Gastrocnemius medialis (tissue), 4 donors: ENCODE measurements around the gene TGM3. TPM values are rescaled to one million over a fixed set of nuclear protein-coding genes. Genes with fewer than 3 reads are reported as not detected.

Experiments used
- ATAC-seq, 2 donors: fragments of 150-250 bp; one replicate each; pipeline ENCODE4 v1.9.1; 2016
- DNase-seq, 2 donors: peaks; one replicate each; pipeline ENCODE4 v3.0.0-alpha.2; 2019
- H3K27ac ChIP-seq, 4 donors: fragments of 200-600 bp; sonication (generic); 1 replicate in 1 of 4; 2 replicates in 3 of 4; pipeline ENCODE4 v1.5.1; 2016 to 2018; ENCODE audit warnings: mild to moderate bottlenecking in 2 of 4, moderate library complexity in 1 of 4
- H3K27me3 ChIP-seq, 3 donors: fragments of 200-600 bp; sonication (generic) in 2 of 3; 1 replicate in 1 of 3; 2 replicates in 2 of 3; pipeline versions ENCODE4 v1.5.1 to v1.6.0; 2016 to 2019; ENCODE audit warnings: mild to moderate bottlenecking in 1 of 3, moderate library complexity in 1 of 3
- H3K36me3 ChIP-seq, 2 donors: fragments of 200-600 bp; sonication (generic) in 1 of 2; one replicate each; pipeline ENCODE4 v1.5.1; 2017 to 2018
- H3K4me1 ChIP-seq, 2 donors: fragments of 200-600 bp; sonication (generic) in 1 of 2; one replicate each; pipeline ENCODE4 v1.5.1; 2016 to 2017; ENCODE audit warnings: mild to moderate bottlenecking in 2 of 2
- H3K4me3 ChIP-seq, 4 donors: fragments of 200-600 bp; sonication (generic) in 3 of 4; 1 replicate in 1 of 4; 2 replicates in 3 of 4; pipeline ENCODE4 v1.5.1; 2016 to 2019; ENCODE audit warnings: mild to moderate bottlenecking in 2 of 4
- H3K9me3 ChIP-seq, 3 donors: fragments of 200-600 bp; sonication (generic) in 2 of 3; 1 replicate in 1 of 3; 2 replicates in 2 of 3; pipeline ENCODE4 v1.5.1; 2016 to 2019
- POLR2A ChIP-seq, 2 donors: fragments of 450-650 bp; IDR thresholded peaks; one replicate each; pipeline ENCODE4 v1.6.1; 2017; ENCODE audit warnings: antibody characterized with exemption in 2 of 2, mild to moderate bottlenecking in 2 of 2, moderate library complexity in 2 of 2
- in situ Hi-C, 4 donors: fragments of 200-750 bp; cut with MboI; loops; one replicate each; pipeline versions ENCODE4 v1.15.0 to v1.8.0; 2017; ENCODE audit warnings: low sequenced_read_pairs in 4 of 4
- intact Hi-C: fragments of 100-400 bp; cut with DNase I; formaldehyde crosslinking; loops from one replicate; pipeline ENCODE4 v1.15.1; 2023; ENCODE audit warnings: low total_unique reads
- total RNA-seq, 4 donors: library from RNA; depleted of rRNA; stranded (reverse); fragments of >200 nt; gene quantifications; one replicate each; pipeline versions ENCODE4 v1.1.0 to v1.2.3, GENCODE V29; 2016
- TF ChIP-seq, protein P1 (sequence below), 5 experiments: fragments of 450-650 bp in 3 of 5; fragments of 200-600 bp in 2 of 5; sonication (generic) in 2 of 5; IDR thresholded peaks in 4 of 5; conservative IDR thresholded peaks in 1 of 5; 1 replicate in 4 of 5; 2 replicates in 1 of 5; pipeline ENCODE4 v1.5.1; 2016 to 2019; ENCODE audit warnings: antibody characterized with exemption in 5 of 5, mild to moderate bottlenecking in 3 of 5, moderate library complexity in 3 of 5

TGM3 gene
- total RNA-seq, 4 donors from 2014 or later, result not detected

DNA sequence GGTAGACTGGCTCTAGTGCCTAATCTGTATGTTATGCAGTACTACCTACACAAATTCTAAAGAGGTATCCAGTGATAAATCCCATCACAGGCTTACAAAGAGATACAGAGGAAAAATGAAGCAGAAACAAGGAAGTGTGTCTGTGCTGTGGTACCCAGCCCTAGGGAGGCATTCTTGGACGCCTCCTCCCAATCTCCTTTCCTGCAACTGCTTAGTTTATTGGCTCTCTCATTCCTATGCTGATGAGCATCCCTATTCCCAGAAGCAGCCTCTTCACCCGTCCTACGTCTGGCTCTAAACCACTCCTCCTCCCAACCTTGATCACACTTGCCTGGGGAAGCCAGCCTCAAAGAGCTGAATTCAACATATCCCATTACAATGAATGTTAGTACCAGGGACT is 50.4 kb downstream of the TGM3 start:
- no peak for DNase-seq
- no peak overlapping the region for H3K4me3 ChIP-seq
- no peaks in the 10 kb centered on the region for H3K27me3 ChIP-seq
- ATAC-seq, result no peak
- intact Hi-C loops, result no loop called here
- H3K36me3 ChIP-seq, result no peaks in the 10 kb centered on the region
- in situ Hi-C loops, result no loop called here
- H3K4me1 ChIP-seq, result no peaks in the 10 kb centered on the region
- TF ChIP-seq, protein P1, sequence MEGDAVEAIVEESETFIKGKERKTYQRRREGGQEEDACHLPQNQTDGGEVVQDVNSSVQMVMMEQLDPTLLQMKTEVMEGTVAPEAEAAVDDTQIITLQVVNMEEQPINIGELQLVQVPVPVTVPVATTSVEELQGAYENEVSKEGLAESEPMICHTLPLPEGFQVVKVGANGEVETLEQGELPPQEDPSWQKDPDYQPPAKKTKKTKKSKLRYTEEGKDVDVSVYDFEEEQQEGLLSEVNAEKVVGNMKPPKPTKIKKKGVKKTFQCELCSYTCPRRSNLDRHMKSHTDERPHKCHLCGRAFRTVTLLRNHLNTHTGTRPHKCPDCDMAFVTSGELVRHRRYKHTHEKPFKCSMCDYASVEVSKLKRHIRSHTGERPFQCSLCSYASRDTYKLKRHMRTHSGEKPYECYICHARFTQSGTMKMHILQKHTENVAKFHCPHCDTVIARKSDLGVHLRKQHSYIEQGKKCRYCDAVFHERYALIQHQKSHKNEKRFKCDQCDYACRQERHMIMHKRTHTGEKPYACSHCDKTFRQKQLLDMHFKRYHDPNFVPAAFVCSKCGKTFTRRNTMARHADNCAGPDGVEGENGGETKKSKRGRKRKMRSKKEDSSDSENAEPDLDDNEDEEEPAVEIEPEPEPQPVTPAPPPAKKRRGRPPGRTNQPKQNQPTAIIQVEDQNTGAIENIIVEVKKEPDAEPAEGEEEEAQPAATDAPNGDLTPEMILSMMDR (IDR thresholded peaks at IDR 0.05 in 4 of 5, conservative IDR thresholded peaks at IDR 0.05 in 1 of 5), result no peak
- TF ChIP-seq POLR2A (IDR thresholded peaks at IDR 0.05), result no peak
- no peak overlapping the region for H3K27ac ChIP-seq
- H3K9me3 ChIP-seq, result peaks cover 0 to 4% (median 0%) of the 10 kb centered on the region in 3 donors

DNA sequence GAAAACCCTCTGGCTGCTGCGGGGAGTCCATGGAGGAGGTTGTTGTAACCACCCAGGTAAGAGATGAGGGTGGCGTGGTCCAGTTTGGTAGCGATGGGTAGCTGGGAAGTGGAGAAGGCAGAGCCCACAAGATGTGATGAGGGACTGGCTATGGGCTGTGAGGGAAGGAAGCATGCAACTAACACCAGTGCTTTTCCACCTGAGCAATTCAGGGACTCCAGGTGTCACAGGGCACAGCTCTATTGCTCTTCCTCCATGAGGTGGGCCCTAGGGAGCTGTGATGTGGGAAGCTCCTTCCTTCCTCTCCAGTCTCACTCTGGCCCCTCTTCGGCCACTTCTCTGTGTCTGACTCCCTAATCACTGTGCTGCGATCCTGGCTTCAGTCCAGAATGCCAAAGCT is 52.5 kb downstream of the TGM3 start:
- TF ChIP-seq, protein P1 (IDR thresholded peaks at IDR 0.05 in 4 of 5, conservative IDR thresholded peaks at IDR 0.05 in 1 of 5), result no peak
- no peak for TF ChIP-seq POLR2A (IDR thresholded peaks at IDR 0.05)
- Histone ChIP-seq H3K27me3 (no peaks in the 10 kb centered on the region), H3K4me3 (no peak overlapping the region), H3K4me1 (no peaks in the 10 kb centered on the region), H3K9me3 (peaks cover 0 to 4% (median 0%) of the 10 kb centered on the region in 3 donors), H3K27ac (no peak overlapping the region), H3K36me3 (no peaks in the 10 kb centered on the region)
- ATAC-seq (no peak), DNase-seq (no peak)
- intact Hi-C loops, result no loop called here
- in situ Hi-C loops, result no loop called here

DNA sequence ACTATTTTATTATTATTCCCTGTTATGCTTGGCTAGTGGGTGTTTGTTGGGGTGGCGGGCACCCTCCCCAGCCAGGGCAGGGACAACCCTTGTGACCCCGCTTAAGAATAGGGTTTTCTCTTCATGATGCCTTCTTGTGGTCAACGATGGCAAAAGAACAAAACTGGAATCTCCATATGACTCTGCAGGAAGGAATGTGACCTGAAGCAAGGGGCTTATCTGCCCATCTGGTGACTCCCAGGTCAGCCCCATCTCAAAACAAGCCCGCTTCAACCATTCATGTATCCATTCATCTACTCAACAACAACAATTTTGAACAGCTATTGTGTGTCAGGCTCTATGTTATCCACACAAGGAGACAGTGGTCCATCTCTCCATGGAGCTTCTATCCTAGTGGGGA is 54.0 kb downstream of the TGM3 start:
- H3K4me3 ChIP-seq, result no peak overlapping the region
- H3K27me3 ChIP-seq, result no peaks in the 10 kb centered on the region
- no peak for TF ChIP-seq POLR2A (IDR thresholded peaks at IDR 0.05)
- TF ChIP-seq, protein P1 (IDR thresholded peaks at IDR 0.05 in 4 of 5, conservative IDR thresholded peaks at IDR 0.05 in 1 of 5), result no peak
- ATAC-seq, result no peak
- intact Hi-C loops, result no loop called here
- no peaks in the 10 kb centered on the region for H3K4me1 ChIP-seq
- no peak for DNase-seq
- peaks cover 0 to 4% (median 0%) of the 10 kb centered on the region in 3 donors for H3K9me3 ChIP-seq
- H3K27ac ChIP-seq, result no peak overlapping the region
- H3K36me3 ChIP-seq, result no peaks in the 10 kb centered on the region
- in situ Hi-C loops, result no loop called here

DNA sequence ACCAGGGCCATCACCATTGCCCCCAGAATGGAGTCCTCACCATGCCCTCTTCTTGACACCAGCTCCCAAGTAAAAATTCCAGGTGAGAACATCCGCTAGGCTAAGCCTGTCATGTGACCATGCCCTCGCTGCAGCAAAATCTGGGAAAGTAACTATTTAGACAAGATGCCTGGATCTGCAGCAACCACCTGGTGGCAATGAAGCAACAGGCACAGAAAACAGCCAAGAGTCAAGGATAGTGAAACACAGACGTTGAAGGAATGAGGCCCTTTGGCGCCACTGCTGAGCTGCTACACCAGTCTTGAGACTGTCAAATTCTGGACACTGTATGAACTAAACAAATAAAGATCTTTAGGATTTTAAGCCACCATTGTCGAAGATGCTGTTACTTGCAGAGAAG is 54.8 kb downstream of the TGM3 start:
- no peaks in the 10 kb centered on the region for H3K27me3 ChIP-seq
- intact Hi-C loops, result no loop called here

More for the DNA sequence above, 54.8 kb downstream of the TGM3 start:
- Histone ChIP-seq H3K36me3 (no peaks in the 10 kb centered on the region), H3K4me3 (no peak overlapping the region), H3K27ac (no peak overlapping the region), H3K4me1 (no peaks in the 10 kb centered on the region), H3K9me3 (peaks cover 0 to 4% (median 0%) of the 10 kb centered on the region in 3 donors)
- ATAC-seq (no peak), DNase-seq (no peak)
- in situ Hi-C loops, result no loop called here
- TF ChIP-seq POLR2A (IDR thresholded peaks at IDR 0.05), result no peak
- TF ChIP-seq, protein P1 (IDR thresholded peaks at IDR 0.05 in 4 of 5, conservative IDR thresholded peaks at IDR 0.05 in 1 of 5), result no peak
